Thymus (tissue), 11 donors: ENCODE measurements around the gene IFNGR2. TPM values are rescaled to one million over a fixed set of nuclear protein-coding genes. Genes with fewer than 3 reads are reported as not detected.
"Not testable (repeated sequence)": the region's sequence is repeated elsewhere in the genome, so short reads cannot be mapped to it uniquely, and the experiment has no call there.

ENCODE experiments used
- DNase-seq, 9 donors: peaks; one replicate each; pipeline ENCODE4 v3.0.0-alpha.2; 2013; ENCODE audit warnings: low spot score in 9 of 9, low read depth in 6 of 9, missing footprints in 1 of 9
- H3K27ac ChIP-seq, 2 donors: one replicate each; pipeline ENCODE4 v1.5.1; 2013; ENCODE audit warnings: control low read depth in 1 of 2, low read depth in 1 of 2, low read length in 1 of 2, mild to moderate bottlenecking in 1 of 2, moderate library complexity in 1 of 2
- H3K27me3 ChIP-seq, 2 donors: one replicate each; pipeline ENCODE4 v1.5.1; 2013; ENCODE audit warnings: low read length in 1 of 2; ENCODE audit not compliant: control insufficient read depth in 2 of 2, insufficient read depth in 1 of 2
- H3K36me3 ChIP-seq, 2 donors: one replicate each; pipeline ENCODE4 v1.5.1; 2013; ENCODE audit warnings: low read length in 1 of 2, mild to moderate bottlenecking in 1 of 2, moderate library complexity in 1 of 2; ENCODE audit not compliant: control insufficient read depth in 2 of 2, insufficient read depth in 2 of 2
- H3K4me1 ChIP-seq, 2 donors: one replicate each; pipeline ENCODE4 v1.5.1; 2013; ENCODE audit warnings: low read length in 2 of 2; ENCODE audit not compliant: control insufficient read depth in 2 of 2, insufficient read depth in 2 of 2
- H3K4me3 ChIP-seq, 2 donors: one replicate each; pipeline ENCODE4 v1.5.1; 2013; ENCODE audit warnings: low read length in 2 of 2, control low read depth in 1 of 2, mild to moderate bottlenecking in 1 of 2
- H3K9me3 ChIP-seq, 2 donors: one replicate each; pipeline ENCODE4 v1.5.1; 2013; ENCODE audit warnings: low read length in 1 of 2, mild to moderate bottlenecking in 1 of 2; ENCODE audit not compliant: control insufficient read depth in 2 of 2, insufficient read depth in 1 of 2
- WGBS: extraction: QIAGEN DNeasy Blood & Tissue Kit; methylation state at CpG from one replicate; pipeline ENCODE4 v1.1.7; 2013; 5-methylcytosine and 5-hydroxymethylcytosine counted together
- polyA plus RNA-seq: library from polyadenylated mRNA; stranded (reverse); fragments of 200-250 nt; gene quantifications from one replicate; pipeline ENCODE4 v1.2.3, GENCODE V29; 2013
- total RNA-seq: library from RNA; stranded (reverse); fragments of 120-200 nt; gene quantifications from one replicate; pipeline ENCODE4 v1.2.4, GENCODE V29; 2013
- donor health status: healthy.

Gene IFNGR2
- total and polyA plus RNA-seq, 2 donors: 50.7 to 111 TPM

DNA sequence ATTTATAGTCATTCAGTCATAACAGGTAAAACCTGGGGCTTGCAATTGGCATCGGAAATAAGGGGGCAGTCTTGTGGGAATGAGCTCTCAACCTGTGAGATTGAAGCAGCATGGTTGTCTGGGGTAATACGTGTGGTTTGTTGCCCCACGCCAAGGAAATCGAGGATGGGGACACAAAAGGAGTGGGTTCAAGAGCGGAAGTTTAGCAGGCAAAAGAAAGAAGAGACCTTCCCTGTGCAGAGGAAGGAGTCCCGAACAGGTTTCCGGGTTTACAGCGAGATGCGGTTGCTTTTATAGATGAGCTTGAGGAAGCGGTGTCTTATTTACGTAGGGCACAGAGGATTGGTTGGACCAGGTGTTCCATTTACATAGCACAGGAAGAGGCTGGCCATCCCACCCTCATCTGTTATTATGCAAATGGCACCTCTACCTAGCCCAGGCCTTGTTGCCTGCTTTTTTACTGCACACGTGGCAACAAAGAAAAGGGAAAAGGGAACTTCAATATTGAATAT lies 41.1 kb upstream of the IFNGR2 start:
- H3K36me3 ChIP-seq: peaks cover 9 to 10% of the 10 kb centered on the region in 2 donors
- peak overlapping the region; percentile 90 to 93 for H3K27ac ChIP-seq
- WGBS: 45% methylated on average over 12 of the region's 12 CpGs
- no peaks in the 10 kb centered on the region for H3K27me3 ChIP-seq
- H3K4me3 ChIP-seq: peak overlapping the region; percentile 38 to 42
- peak in 8 of 9 donors; percentile 47 to 92 (median 78) for DNase-seq
- peaks cover 0 to 7% of the 10 kb centered on the region in 2 donors for H3K9me3 ChIP-seq
- peaks cover 7 to 16% of the 10 kb centered on the region in 2 donors for H3K4me1 ChIP-seq

DNA sequence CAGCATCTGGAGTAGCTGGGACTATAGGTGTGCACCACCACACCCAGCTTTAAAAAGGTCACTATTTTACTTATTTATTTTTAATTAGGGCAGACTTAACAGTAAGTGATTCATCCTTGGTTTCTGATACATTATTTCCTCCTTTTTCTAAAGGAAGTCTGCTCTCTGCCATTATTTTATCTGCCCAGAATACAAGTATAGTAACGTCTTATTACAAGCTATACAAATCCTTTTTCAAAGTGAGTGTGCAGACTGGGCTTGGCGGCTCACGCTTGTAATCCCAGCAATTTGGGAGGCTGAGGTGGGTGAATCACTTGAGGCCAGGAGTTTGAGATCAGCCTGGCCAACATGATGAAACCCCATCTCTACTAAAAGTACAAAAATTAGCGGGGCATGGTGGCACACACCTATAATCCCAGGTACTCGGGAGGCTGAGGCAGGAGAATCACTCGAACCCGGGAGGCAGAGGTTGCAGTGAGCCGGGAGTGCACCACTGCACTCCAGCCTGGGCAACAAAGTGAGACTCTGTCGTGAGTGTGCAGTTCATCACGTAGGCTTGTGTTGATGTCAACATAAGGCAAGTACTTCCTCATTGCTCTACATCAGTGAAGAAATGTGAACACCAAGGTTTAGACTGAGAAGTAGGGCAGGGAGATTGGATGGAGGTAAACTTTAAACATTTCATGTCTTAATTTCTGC lies 39.2 kb upstream of the IFNGR2 start:
- H3K4me3 ChIP-seq, H3K27me3 ChIP-seq, H3K36me3 ChIP-seq, H3K27ac ChIP-seq: not testable (repeated sequence)
- peaks cover 7 to 16% of the 10 kb centered on the region in 2 donors for H3K4me1 ChIP-seq
- H3K9me3 ChIP-seq: peaks cover 0 to 25% of the 10 kb centered on the region in 2 donors
- DNase-seq: peak in 1 of 9 donors; percentile 39
- 79% methylated on average over 10 of the region's 10 CpGs for WGBS

DNA sequence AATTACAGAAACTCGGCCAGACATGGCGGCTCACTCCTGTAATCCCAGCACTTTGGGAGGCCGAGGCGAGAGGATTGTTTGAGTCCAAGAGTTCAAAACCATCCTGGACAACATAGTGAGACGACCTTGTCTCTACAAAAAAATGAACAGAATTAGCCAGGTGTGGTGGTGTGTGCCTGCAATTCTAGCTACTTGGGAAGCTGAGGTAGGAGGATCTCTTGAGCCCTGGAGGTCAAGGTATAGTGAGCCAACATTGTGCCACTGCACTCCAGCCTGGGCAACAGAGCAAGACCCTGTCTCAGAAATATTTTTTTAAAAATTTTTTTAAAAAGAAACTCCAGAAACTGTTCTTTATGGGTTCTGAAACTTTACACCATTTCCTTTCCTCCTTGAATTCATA lies 38.4 kb upstream of the IFNGR2 start:
- no peaks in the 10 kb centered on the region for H3K27me3 ChIP-seq

DNA sequence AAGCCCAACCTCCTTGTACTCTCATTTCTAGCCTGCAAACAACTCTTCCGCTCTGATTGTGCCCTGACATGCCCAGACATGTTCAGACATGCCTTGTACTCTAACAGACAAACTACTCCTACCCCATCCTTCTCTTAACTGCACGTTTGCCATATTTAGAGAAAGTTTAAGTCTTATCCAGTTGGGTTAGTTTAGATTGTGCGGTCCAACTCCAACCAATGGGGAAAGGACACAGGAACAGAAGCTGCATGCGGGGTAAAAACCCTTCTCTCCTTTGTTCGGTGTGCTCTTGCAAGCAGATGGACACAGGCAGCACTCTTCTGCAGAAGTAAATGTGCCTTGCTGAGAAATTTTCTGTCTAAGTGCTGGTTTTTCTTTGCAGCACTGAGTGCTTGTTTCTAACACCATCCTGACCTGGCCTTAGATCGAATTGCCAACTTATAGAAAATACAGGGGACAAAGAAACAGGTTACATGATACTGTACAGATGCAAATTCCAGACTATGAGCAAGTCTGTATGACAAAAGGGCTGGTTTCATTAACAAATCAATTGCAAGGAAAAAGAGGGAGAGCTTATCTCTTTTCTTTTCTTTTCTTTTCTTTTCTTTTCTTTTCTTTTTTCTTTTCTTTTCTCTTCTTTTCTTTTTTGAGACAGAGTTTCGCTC lies 35.8 kb upstream of the IFNGR2 start:
- DNase-seq: no peak
- Histone ChIP-seq H3K27ac (no peak overlapping the region), H3K4me1 (peaks cover 0 to 1% of the 10 kb centered on the region in 2 donors), H3K4me3 (no peak overlapping the region), H3K36me3 (no peaks in the 10 kb centered on the region), H3K9me3 (peaks cover 0 to 23% of the 10 kb centered on the region in 2 donors), H3K27me3 (no peaks in the 10 kb centered on the region)
- WGBS: 97% methylated on average over 7 of the region's 7 CpGs

More for the DNA sequence above, 38.4 kb upstream of the IFNGR2 start:
- Histone ChIP-seq H3K9me3 (peaks cover 0 to 25% of the 10 kb centered on the region in 2 donors), H3K4me1 (peaks cover 7 to 16% of the 10 kb centered on the region in 2 donors), H3K4me3 (no peak overlapping the region), H3K27ac (no peak overlapping the region), H3K36me3 (no peaks in the 10 kb centered on the region)
- WGBS: 97% methylated on average over 5 of the region's 5 CpGs
- no peak for DNase-seq

DNA sequence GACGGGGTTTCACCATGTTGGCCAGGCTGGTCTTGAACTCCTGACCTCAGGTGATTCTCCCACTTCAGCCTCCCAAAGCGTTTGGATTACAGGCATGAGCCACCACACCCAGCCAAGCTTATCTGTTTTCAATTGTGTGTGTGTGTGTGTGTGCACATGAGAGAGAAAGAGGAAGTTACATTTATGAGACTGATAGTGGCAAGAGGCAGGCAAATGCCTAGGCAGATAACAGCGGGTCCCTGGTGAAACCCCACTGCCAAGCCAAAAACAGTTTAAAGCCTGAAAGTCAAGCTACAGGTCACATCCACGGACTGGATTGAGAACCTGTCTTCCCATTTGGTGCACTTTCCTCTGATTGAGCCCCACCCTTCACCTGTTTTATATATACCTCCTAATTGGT lies 35.1 kb upstream of the IFNGR2 start:
- Histone ChIP-seq H3K4me1 (no peaks in the 10 kb centered on the region), H3K27ac (no peak overlapping the region), H3K36me3 (no peaks in the 10 kb centered on the region), H3K27me3 (no peaks in the 10 kb centered on the region), H3K9me3 (peaks cover 0 to 23% of the 10 kb centered on the region in 2 donors), H3K4me3 (no peak overlapping the region)
- DNase-seq: no peak
- 82% methylated on average over 4 of the region's 4 CpGs for WGBS

DNA sequence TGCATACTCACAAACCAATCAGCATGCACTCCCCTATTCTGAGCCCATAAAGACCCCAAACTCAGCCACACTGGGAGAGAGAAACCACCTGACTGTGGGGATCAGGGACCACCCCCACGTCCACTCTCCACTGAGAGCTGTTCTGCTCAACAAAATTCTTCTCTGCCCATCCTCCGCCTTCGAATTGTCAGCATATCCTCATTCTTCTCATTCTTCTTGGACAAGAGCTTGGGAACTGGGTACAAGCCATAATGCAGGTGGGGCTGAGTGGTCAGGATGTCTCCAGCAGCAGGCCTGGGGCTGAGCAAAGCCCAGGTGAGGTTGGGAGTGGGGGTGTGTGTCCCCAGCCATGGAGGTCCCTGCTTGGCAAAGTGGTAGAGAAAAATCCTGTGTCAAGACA lies 34.6 kb upstream of the IFNGR2 start:
- WGBS: 97% methylated on average over 3 of the region's 3 CpGs

DNA sequence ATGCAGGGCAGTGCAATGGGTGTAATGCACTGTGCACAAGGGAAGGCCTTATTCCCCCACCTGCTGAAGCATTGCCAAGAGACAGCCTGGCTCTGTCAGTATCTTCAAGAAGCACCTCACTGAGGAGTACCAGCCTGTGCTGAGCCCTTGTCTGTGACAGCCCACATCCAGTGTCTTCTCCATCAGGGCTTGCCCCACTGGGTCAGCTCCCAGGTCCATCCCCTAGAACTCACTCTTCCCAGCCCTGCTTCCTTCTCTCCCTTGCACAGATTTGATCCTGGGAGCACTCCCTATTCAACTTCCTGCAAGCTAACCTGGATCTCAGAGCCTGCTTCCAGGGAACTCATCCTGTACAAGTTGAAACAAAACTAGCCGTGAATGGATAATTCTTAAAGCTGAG lies 33.6 kb upstream of the IFNGR2 start:
- H3K9me3 ChIP-seq: peaks cover 0 to 23% of the 10 kb centered on the region in 2 donors
- H3K27me3 ChIP-seq: no peaks in the 10 kb centered on the region
- no peaks in the 10 kb centered on the region for H3K36me3 ChIP-seq
- H3K4me3 ChIP-seq: no peak overlapping the region
- peaks cover 0 to 2% of the 10 kb centered on the region in 2 donors for H3K4me1 ChIP-seq
- 96% methylated on average over 1 of the region's 1 CpG for WGBS
- DNase-seq: no peak
- H3K27ac ChIP-seq: no peak overlapping the region

More for the DNA sequence above, 34.6 kb upstream of the IFNGR2 start:
- Histone ChIP-seq H3K27me3 (no peaks in the 10 kb centered on the region), H3K27ac (no peak overlapping the region), H3K9me3 (peaks cover 0 to 23% of the 10 kb centered on the region in 2 donors), H3K36me3 (no peaks in the 10 kb centered on the region), H3K4me3 (no peak overlapping the region), H3K4me1 (peaks cover 0 to under 1% of the 10 kb centered on the region in 2 donors)
- no peak for DNase-seq

DNA sequence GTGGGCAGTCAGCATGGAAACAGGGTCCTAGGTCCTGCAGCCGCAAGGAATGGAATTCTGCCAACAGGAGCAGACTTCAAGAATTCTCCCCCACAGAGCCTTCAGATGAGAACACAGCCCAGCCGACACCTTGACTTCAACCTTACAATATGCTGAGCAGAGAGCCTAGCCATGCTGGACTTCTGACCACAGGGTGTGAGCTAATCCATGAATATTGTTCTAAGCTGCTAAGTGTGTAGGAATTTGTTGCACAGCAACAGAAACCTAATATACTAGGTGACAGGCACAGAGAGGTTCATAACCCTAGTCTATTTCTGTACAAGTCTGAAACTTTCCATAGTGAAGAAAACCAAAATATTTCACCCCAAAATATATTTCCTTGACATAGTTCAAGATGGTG lies 32.9 kb upstream of the IFNGR2 start:
- Histone ChIP-seq H3K4me1 (peaks cover 0 to 2% of the 10 kb centered on the region in 2 donors), H3K27ac (no peak overlapping the region), H3K9me3 (peaks cover 0 to 23% of the 10 kb centered on the region in 2 donors), H3K27me3 (no peaks in the 10 kb centered on the region), H3K4me3 (no peak overlapping the region), H3K36me3 (no peaks in the 10 kb centered on the region)
- no peak for DNase-seq
- WGBS: 92% methylated on average over 2 of the region's 2 CpGs

DNA sequence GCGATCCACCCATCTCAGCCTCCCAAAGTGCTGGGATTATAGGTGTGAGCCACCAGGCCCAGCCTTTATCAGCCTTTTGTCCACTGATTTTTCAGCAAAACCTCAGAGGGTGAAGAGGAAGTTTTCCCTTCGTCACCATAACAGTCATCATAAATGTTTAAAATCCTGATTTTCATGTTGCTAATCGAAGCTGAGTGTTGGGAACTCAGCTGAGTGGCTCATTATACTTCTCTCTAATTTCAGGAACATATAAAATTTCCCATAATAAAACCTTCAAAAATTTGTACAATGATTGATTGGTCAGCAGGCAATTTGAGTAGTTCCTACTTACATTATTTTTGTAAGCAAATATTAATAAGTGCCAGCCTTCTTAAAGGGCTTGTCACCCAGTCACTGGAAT lies 31.8 kb upstream of the IFNGR2 start:
- H3K4me3 ChIP-seq: no peak overlapping the region
- 92% methylated on average over 3 of the region's 3 CpGs for WGBS
- no peak for DNase-seq
- no peak overlapping the region for H3K27ac ChIP-seq
- peaks cover 0 to 23% of the 10 kb centered on the region in 2 donors for H3K9me3 ChIP-seq
- H3K27me3 ChIP-seq: no peaks in the 10 kb centered on the region
- no peaks in the 10 kb centered on the region for H3K36me3 ChIP-seq
- peaks cover 0 to 2% of the 10 kb centered on the region in 2 donors for H3K4me1 ChIP-seq
